GM10266 (cell line): Measurements from ENCODE around the gene STARD3.

Experiments used
- DNase-seq: peaks from one replicate; pipeline ENCODE4 v3.0.0; 2012; ENCODE audit errors: extremely low spot score
- CTCF ChIP-seq: IDR thresholded peaks from 2 replicates; pipeline ENCODE4 v1.5.1; 2012; ENCODE audit warnings: mild to moderate bottlenecking, low read depth; ENCODE audit not compliant: control insufficient read depth, insufficient read depth; ENCODE audit errors: missing control alignments

STARD3 gene

DNA sequence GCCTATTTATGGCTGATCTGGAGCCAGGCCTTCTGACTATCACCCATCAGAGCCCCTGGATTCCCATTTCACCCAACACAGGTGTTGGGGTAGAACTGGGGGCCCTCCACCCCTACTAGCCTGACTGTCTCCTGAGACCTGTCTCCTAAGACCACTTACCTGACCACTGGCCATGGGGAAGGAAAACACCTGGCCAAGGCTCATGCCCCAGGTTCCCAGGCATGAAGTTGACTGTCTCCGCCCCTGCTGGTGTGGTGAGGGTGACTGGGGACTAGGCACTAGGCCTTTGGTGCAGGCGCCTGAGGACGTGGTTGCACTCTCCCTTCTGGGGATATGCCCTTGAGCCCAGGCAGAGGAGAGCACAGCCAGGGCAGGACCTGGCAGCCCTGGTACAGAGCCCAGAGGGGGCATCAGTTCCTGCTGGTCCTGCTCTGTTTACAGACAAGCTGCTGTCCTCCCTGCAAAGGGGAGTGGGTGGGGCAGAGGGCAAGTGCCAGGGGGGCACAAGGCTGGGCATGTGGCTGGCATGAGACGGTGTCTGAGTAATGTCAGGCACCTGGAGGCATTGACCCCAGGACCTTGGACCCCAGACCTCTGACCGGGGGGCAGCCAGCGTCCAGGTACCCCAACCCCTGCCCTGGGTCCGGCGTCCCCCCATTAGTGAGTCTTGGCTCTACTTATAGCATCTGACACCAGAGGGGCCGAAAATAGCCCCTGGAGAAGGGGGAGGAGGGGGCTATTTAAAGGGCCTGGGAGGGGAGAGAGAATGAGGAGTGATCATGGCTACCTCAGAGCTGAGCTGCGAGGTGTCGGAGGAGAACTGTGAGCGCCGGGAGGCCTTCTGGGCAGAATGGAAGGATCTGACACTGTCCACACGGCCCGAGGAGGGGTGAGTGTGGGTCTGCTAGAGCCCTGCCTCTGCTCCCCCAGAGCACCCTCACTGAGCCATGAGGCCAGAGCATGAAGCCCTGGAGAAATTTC is 27.9 kb downstream of the STARD3 start, which contains the start of gene TCAP:
TCAP (plus strand) TSS at position 769 of the 981 bp plus-strand sequence; CDS start at position 780, 11 bp downstream.
- no peak for DNase-seq

DNA sequence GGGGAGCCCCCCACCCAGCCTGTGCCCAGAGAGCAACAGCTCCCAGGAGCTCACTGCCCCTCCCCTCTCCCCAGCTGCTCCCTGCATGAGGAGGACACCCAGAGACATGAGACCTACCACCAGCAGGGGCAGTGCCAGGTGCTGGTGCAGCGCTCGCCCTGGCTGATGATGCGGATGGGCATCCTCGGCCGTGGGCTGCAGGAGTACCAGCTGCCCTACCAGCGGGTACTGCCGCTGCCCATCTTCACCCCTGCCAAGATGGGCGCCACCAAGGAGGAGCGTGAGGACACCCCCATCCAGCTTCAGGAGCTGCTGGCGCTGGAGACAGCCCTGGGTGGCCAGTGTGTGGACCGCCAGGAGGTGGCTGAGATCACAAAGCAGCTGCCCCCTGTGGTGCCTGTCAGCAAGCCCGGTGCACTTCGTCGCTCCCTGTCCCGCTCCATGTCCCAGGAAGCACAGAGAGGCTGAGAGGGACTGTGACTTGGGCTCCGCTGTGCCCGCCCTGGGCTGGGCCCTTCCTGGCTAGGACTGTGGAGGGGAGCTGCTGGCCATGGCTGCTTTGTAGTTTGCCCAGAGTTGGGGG is 28.8 kb downstream of the STARD3 start:
- TF ChIP-seq CTCF, result no peak
- no peak for DNase-seq

More for the DNA sequence above, 27.9 kb downstream of the STARD3 start, which contains the start of gene TCAP:
- no peak for TF ChIP-seq CTCF

- DNase-seq, result no peak
- no peak for TF ChIP-seq CTCF
Observed at GRCh38 chr17:39666231-39666600, 29.3 kb downstream of the STARD3 start.

DNA sequence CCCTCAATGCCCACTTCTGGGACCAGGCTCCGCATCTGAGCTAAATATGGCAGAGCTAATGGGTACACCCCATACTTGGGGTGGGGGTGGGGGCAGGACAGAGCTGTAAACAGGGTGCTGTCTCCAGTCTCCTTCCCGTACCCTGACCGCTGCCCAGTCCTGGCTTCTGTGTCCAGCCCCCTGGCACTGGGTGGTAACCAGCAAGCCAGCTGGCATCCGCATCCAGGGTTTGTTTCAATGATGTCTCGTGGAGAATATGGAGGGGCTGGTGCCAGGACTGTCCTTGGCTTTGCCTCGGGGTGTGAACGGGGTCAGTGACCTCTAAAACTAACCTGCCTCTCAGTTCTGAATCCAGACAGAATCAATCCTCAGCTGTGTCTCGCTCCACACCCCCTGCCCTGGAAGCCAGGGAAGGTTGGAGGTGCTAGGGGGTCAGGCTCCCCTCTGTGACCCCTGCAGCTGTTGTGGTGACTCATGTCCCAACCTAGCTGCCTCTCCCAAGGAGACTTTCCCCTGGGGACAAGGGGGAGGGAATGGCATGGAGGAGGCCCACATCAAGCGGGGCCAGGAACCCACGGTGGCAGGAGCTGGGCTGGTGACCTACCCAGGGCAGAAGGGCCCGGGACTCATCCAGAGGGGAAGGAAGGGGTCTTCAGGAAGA is 29.8 kb downstream of the STARD3 start:
- no peak for DNase-seq
- no peak for TF ChIP-seq CTCF

- TF ChIP-seq CTCF, result no peak
- DNase-seq, result peak; percentile 58
Observed at GRCh38 chr17:39667262-39667944, 30.5 kb downstream of the STARD3 start.

GRCh38 chr17:39667945-39668924 is 31.3 kb downstream of the STARD3 start, which contains the start of gene PNMT:
Gene PNMT, plus strand, starts transcription at chr17:39668453. Its CDS starts 23 bp downstream, at chr17:39668476.
- DNase-seq, result peak; percentile 81
- peak; percentile 79 for TF ChIP-seq CTCF
